ENCODE results near the gene KIF5C.
"Not testable (repeated sequence)": the region's sequence is repeated elsewhere in the genome, so short reads cannot be mapped to it uniquely, and the experiment has no call there.

Gene KIF5C

DNA sequence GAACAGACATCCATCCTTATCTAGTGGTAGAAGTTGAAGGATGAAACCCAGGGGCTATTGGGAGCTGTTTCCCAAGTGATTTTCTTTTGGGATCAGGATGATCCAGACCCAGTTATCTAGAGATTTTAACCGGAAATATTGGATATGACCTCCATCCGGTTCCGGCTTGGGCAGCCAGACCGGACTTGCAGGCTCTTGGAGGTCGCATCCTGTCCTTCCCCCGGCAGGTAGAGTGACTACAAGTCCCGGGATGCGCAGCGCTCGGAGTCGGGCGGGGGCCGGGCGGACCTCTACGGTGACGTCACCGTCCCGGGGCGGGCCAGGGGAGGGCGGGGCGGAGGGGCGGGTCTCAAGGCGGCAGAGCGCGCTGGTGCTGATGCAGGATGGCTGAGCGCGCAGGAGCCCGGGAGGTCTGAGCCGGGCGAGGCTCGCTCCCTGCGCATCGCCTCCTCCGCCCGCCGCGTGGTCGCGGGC, at the start of gene KIF5C:
TSS of gene KIF5C (plus strand) at position 360 of the 474 bp plus-strand sequence. CDS start 391 bp downstream, outside the sequence.
- DNase-seq, result peak; percentile 89

DNA sequence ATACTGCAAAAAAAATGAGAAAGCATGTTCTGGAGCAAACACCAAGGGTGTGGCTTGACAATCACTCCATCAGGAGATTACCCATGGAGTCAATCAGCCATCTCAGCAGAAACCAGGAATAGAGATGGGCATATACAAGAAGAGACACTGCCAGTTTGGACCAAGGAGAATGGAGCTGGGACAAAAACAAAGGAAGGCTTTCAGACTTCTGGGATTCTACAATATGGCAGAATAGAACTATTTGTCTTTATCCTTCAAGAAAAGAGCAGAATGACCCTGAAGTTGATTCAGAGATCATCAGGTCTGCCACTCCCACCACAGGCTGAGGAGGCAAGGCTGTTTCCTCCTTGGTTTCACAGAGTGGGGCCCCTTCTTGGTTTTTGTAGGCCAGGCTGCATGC, 48.2 kb upstream of the KIF5C start:
- no peak for DNase-seq

DNA sequence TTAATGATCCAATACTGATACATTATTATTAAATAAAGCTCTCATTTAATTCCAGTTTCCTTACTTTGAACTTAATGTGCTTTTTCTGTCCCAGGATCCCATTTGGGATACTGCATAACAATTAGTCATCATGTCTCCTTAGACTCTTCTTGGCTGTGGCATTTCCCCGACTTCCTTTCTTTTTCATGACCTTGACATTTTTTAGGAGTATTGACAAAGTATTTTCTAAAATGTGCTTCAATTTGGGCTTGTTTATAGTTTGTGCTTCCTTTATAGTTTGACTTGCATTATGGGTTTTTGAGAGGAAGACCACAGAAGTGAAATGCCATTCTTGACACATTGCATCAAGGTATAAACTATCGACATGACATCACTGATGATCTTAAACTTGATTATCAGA, 46.1 kb upstream of the KIF5C start:
- no peak for DNase-seq

DNA sequence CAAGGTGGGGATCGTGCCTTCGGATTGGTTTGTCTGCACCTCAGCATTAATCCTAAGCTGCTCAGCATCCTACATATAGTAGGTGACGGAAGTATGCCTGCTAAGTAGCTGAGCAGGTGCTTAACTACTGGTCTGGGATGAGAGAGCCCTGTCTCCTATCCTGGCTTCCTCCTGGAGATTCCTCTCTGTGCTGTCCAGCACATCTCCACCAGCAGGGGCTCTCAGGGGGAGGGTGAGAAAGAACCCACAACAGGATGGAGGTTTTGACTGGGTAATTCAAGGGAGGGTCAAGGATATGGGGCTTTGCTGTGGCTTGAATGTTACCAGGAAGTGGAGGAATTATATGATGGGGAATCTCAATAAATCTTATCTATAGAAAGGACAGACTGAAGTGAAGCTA, 45.4 kb upstream of the KIF5C start:
- no peak for DNase-seq

DNA sequence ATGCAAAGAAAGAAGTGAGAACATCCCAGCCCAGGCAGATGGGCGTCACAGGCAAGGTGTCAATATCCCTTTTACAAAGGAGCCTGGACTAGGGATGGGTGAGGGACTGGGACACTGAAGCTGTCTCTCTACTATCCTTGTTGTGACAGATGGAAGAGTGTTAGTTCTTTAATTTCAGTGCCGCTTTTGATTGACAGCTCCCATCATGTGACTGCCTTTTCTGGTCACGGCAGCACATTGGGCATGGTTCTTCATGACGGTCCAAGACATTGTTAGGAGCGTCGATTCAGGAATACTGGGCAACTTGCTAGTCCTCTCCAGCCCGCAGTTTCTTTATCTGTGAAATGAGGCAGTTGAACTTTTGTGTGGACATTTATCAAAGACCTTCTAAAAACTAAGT, 42.4 kb upstream of the KIF5C start:
- no peak for DNase-seq

DNA sequence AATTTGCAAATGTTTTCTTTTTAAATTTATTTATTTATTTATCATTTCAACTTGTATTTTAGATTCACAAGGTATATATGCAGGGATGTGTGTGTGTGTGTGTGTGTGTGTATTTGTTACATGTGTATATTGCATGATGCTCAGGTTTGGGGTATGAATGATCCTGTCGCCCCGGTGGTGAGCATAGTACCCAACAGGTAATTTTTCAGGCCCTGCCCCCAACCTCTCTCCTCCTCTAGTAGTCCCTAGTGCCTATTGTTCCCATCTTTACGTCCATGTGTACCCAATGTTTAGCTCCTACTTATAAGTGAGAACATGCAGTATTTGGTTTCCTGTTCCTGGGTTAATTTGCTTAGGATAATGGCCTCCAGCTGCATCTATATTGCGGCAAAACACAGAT, 33.0 kb upstream of the KIF5C start:
- no peak for DNase-seq

DNA sequence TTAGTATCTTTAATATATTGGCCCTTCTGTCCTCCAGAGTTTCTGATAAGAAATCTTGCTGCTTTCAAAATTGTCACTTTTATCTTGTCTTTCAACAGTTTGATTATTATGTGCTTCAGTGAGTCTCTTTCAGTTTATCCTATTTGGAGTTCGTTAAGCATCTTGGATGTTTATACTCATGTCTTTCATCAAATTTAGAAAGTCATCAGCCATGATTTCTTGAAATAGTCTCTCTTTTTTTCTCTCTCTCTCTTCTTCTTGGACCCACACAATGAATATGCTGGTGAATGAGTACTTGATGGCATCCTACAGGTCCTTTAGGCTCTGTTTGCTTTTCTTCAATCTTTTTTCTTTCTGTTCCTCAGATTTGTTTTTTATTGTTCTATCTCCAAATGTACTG, 26.9 kb upstream of the KIF5C start:
- DNase-seq, result no peak

DNA sequence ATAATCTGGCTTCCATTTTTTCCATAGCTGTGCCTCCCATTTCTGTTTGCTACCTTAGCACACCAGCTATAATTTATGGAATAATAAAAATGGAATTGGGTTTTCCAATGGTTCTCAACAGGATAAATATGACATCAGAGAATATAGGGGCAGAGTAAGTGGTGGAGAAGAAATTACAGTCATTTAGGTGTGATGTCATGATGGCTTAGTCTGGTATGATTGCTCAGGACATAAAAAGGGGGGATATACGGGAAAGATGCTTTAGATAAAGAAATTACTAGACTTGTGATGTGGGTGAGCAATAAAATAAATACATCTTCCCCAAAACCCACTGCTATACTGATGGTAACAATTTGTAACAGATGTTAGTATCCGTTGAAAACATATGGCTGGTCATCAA, 21.6 kb upstream of the KIF5C start:
- DNase-seq, result no peak

DNA sequence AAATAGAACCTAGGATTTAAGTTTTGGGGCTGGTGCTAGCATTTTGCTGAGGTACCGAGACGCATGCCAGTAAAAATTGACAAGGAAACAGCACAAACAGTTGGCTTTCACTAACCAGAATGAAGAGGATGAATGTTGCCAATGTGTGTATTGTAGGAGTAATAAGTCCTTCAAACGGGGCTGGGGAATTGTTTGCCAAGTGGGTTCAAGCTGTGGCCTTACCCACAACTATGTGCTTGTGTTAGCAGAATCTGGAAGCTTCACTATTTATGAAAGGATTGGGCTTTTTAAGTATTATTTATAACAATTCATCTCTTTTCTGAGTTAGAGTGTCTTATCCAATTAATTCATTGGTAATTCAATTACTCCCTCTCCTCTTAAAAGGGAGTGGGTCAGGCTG, 15.0 kb upstream of the KIF5C start:
- no peak for DNase-seq

DNA sequence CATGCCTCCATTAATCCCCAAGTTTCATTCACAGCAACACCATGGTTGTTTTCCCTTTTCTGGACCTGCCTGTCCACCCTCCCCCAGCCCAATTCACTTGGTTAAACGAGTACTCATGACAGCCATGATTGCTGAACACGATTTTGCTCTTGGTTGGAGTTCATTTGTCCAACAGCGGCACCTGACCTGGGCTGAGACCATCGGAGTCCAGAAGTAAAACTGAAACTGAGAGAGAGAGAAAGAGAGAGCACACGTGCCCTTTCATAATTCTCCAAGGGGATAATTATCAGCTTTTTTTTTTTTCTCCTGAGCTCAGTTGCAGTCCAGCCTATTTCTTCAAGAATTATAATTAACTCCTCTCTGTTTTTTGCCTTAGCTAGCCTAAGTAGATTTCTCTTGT, 13.7 kb upstream of the KIF5C start:
- DNase-seq, result no peak

DNA sequence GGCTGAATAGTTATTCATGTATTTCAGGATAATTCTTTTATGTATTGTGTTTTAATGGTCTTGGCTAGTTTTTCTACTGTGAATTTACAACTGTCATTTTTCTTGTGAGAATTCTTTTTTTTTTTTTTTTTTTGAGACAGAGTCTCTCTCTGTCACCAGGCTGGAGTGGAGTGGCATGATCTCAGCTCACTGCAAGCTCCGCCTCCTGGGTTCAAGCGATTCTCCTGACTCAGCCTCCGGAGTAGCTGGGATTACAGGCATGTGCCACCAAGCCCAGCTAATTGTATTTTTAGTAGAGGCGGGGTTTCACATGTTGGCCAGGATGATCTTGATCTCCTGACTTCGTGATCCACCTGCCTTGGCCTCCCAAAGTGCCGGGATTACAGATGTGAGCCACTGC, 12.5 kb upstream of the KIF5C start:
- not testable (repeated sequence) for DNase-seq

DNA sequence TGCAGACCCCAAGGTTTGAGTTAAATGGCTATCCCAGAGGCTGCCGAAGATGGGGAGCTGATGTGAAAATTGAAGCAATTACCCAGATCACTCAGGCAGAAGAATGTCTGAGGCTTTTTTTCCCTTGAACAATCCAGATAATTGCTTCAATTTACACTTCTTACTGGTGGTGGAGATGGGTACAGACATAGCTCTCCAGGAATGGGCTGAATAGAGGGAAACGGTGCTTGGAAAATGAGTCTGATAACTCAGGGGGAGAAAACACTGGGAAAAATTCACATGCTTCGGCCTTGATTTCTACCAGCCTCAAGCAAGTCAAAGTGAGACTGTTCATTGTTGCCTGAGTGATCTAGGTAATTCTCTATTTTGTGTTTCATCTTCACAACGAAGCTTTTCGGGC, 9.5 kb upstream of the KIF5C start:
- no peak for DNase-seq

DNA sequence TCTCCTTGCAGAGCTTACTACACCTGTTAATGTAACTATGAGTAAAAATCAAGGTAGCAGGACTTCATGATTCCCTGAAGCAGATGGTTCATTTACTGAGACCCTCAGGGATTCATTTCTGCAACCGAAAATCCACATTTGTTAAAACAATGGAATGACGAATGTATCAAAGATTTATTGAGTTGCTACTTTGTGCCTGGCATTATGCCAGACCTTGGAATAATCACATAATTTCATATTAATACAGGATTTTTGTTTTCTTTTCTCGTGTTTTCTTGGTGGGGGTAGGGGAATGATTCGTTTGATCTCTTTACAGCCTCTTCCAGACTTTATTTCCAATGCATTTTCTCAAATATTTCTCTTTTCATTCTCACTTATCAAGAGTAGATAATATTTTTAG, 8.9 kb upstream of the KIF5C start:
- DNase-seq, result no peak

DNA sequence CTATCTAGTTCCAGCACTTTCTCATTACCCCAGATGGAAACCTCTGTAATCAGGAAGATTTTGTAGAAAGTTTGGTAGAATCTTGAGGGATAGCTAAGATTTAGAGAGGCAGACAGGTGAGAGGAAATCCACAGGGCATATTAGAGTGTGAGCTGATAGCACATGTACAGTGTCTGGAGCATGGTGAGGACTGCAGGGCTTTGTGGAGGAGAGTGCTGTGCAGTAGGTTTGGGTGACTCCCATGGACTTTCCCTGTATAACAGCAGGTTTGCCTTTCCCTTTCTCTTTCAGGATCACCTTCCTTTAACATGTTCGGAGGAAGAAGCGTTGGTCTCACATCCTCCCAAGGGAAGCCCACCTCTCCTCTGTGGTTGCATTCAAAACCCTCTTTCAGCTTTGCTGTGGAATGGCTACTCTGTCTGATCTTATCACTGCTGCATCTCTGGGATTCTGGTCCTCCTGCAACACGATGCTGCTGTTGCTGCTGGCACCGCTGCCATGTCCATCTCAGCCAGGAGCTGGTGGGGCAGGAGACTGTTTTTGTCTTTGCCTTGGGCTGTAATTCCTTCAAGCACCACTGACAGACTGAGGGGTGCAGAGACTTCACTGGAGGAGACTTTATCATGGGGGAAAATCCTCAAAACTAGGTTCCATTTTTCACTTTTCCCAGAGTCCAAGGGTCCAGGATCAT, 7.8 kb upstream of the KIF5C start:
- no peak for DNase-seq

DNA sequence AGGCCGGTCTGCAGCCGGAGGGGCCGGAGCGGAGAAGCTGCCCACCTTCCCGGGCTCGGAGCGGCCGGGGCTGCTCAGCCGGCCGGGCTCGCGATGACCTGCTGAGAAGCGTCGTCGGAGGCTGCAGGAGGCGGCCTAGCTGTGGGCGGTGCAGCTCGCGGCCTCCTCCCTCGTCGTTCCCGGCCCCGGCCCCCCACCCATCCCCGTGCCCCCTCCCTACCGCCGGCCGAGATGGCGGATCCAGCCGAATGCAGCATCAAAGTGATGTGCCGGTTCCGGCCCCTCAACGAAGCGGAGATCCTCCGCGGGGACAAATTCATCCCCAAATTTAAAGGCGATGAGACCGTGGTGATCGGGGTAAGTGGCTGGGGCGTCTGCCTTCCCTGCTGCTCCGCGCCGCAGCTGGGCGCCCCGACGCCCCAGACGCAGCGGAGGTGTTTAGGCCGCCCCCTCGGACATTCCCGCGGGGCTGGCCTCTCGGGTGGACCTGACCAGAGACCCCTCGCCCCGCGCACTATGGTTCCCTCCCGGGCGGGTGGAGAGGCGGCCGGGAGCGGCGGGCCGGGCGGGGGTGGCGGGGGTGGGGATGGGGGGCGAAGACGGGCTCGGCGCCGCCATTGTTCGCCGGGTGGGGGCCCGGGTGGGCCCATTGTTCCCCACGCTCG, 492 bp downstream of the KIF5C start:
- DNase-seq, result peak; percentile 18

DNA sequence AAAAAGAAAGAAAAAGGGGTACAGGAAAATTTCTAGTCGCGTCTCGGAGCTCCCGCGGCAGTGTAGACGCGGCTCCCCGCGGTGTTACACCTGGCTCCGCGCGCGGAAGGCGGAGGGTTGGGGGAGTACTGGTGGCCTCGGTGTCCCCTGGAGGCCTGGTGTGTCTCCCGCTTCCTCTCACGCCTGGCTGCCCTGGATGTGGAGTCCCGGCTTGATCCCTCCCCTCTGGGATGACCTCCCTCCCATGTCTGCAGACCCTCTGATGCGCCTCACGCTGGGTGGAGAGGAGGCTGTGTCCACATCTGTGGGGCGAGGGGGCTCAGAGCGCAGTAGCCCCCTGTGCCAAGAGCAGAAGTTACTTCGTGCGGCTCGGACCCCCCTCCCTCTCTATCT, 1.2 kb downstream of the KIF5C start:
- peak; percentile 20 for DNase-seq

DNA sequence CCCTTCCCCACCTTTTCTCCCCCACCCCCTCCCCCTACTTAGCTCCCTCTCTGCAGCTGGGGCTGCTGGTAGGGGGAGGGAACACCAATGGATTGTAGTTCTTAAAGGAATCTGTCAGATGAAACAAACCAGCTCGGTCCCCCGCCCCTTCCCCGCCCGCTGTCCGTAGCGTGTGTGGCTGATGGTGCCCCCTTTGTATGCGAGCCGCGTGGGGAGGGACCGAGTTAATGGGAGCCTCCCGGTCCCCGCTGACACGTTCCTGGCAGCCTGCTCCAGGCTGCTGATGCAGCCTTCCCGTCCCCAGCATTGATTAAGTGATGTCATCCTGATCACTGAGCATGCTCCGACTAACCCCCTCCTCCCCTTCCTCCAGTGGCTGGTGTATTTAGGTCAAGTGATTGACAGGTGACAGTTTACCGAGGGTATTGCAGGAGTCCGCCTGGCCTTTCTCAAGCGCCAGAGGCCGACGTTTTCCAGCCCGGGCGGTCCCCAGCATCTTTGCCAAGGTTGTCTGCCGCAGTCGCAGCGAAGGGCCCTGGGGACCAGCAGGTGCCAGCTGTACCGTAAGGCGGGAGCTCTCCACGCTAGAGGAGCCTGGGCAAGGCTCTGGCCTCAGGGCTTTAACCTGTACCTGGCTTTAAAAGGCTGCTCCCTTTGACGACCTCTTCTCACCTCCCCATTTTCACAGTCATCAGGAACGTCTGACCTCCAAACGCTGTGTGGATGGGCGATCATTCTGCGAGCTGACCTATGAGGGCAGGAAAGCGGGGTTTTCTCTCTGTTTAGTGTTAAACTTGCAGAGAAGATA, 1.8 kb downstream of the KIF5C start:
- DNase-seq, result peak; percentile 47

DNA sequence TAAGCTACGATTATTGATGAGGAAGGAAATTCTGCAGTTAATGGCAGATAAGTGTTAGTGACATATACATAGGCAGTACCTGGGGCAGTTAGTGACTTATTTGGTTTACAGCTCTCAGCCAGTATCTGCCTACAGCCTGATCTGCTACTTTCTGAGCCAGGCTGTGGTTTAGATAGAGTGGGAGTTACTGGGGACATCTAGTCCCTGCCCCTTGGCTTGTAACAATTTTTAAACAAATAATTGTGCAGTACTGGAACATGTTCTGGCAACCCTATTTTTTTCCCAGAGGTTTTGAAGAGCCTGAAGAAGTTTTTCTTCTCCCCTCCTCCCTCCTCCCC, 2.3 kb downstream of the KIF5C start:
- no peak for DNase-seq

DNA sequence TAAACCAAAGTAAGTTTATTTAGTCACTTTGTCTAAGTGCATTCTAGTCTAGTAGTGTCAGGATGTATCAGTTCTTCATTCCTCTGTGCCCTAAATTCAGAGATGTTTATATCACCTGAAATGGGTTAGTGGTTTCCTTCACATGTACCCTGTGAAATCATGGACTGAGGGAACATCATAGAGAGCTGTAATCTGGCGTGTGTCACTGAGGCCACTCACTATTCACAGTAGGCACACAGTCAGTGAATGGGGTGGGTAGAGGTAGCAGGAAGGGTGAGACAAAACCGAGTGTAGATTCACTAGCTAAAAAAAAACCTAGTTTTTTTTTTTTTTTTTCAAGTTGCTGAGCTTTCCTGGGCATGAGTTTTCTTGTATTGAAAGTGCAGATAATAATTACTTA, 5.6 kb downstream of the KIF5C start:
- no peak for DNase-seq

DNA sequence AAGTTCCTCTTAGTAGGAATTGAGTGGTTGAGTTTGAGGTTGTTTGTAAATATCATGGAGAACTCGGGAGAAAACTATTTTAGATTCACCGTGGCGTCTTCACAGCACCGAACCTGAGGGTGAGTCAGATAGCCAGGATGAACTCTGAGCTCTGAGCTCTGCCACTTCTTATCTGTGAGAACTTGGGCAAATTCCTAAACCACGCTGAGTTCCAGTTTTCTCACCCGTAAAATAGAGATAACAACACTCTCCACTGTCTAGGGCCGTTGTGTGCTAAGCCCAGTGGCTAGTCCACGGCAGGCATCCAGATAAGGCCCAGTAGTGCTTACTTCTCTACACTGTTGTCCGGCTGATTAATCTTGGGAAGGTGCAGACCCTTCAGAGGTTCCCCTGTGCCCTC, 7.0 kb downstream of the KIF5C start:
- no peak for DNase-seq

DNA sequence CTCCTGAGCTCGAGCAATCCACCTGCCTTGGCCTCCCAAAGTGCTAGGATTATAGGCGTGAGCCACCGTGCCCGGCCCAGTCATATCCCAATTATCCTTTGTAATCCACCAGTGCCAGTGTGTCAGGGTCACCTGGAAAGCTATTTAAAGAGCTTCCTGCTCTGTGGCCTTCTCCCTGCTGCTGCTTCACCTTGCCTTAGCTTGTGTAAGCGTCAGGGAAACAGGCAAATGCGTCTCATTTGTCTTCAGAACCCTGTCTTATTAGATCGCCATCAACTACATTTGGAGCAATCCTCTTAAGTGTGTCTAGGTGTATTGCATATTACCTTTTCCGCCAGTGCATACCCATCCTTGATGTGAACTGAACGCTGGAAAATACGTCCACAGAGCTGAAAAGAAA, 10.2 kb downstream of the KIF5C start:
- no peak for DNase-seq

DNA sequence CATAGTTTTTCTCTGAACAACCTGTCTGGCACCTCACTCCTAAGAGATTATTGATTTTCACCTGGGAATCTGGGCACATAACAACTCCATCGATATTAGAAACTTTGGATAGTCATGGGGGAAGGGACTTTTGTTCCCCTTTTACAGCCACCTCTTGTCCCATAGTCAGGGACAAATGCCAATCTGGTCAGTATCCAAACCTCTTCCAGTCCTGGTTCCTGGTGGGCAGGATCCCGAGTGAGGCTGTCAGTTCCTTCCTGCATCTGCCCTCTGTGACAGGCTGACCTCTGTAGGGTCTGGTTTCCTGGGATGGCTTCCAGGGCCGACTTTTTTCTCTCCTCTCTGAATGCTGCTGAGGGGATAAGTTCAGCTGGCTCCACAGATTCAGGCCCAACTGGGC, 11.0 kb downstream of the KIF5C start:
- DNase-seq, result no peak

DNA sequence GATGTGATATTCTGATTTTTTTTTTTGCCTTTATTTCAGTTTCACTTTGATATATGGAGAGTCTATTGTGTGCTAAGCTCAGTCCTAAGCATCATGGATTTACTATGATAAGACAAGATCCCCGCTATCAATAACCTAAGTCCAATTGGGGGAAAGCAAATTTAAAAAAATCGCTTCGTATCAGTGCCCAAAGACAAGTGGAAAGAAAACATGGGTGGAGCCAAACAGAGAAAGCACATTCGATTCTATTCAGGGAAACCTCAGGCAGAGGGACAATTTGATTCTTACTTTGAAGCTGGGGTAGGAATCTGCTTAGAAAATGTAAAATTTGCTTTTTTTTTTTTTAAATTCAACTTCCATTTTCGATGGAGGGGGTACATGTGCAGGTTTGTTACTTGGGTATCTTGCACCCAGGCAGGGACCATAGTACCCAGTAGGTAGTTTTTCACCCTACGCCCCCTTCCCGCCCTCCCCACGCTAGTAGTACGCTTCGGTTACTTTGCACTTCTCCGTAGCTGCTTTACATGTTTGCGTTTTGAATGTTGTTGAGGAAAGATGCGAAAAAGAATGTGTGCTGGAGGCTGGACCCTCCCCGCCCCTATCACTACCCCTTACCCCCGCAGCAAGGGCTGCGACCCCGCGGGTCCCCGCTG, 12.4 kb downstream of the KIF5C start:
- DNase-seq, result no peak
